ENCODE measurements around the gene CHID1.

Gene CHID1

DNA sequence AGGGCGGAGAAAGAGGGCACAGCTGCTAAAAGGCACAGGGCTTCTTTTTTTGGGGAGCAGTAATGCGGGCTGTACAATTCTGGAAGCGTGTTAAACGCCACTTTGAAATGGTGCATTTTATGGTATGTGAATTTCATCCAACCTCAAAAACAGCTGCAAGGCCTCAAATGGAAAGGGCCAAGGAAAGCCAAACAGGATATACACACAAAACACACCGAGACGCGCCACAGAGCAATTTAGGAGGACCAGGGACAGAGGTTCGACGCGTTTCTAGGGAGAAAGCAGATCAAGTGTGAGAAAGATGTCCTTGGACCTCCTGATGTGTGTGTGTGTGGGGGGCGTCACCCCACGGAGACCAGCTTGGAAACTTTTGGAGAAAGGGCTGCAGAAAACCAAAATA, 36.9 kb downstream of the CHID1 start:
- Histone ChIP-seq H3K36me3 (ENCODE audit: control insufficient read depth, low read length) (no peaks in the 10 kb centered on the region), H3K4me1 (ENCODE audit: control insufficient read depth, low read length) (no peaks in the 10 kb centered on the region)

GRCh38 chr11:872799-873198, 37.8 kb downstream of the CHID1 start:
- no peaks in the 10 kb centered on the region for H3K9me3 ChIP-seq (ENCODE audit: control insufficient read depth, insufficient read depth, low read length)
- no peaks in the 10 kb centered on the region for H3K9me2 ChIP-seq (replicated peaks; ENCODE audit: control insufficient read depth, low read length)
- H3K79me2 ChIP-seq (ENCODE audit: control insufficient read depth, low read length) = no peaks in the 10 kb centered on the region
- H3K27ac ChIP-seq (ENCODE audit: low read depth, low read length) = no peak overlapping the region
- no peak overlapping the region for H3K4me3 ChIP-seq (ENCODE audit: low read length)
- H4K20me1 ChIP-seq (ENCODE audit: control insufficient read depth, insufficient read depth, low read depth, low read length) = no peaks in the 10 kb centered on the region; the same call in 1 of the 2 replicates
- no peaks in the 10 kb centered on the region for H3K27me3 ChIP-seq (ENCODE audit: control insufficient read depth, low read length)
- no peaks in the 10 kb centered on the region for H3K4me1 ChIP-seq (ENCODE audit: control insufficient read depth, low read length)
- no peak overlapping the region for H3K4me2 ChIP-seq (ENCODE audit: low read length)
- H3K36me3 ChIP-seq (ENCODE audit: control insufficient read depth, low read length) = no peaks in the 10 kb centered on the region
- TF ChIP-seq EZH2phosphoT487 (IDR thresholded peaks at IDR 0.05; ENCODE audit: borderline replicate concordance, low read length) = no peak
- TF ChIP-seq, protein P1, sequence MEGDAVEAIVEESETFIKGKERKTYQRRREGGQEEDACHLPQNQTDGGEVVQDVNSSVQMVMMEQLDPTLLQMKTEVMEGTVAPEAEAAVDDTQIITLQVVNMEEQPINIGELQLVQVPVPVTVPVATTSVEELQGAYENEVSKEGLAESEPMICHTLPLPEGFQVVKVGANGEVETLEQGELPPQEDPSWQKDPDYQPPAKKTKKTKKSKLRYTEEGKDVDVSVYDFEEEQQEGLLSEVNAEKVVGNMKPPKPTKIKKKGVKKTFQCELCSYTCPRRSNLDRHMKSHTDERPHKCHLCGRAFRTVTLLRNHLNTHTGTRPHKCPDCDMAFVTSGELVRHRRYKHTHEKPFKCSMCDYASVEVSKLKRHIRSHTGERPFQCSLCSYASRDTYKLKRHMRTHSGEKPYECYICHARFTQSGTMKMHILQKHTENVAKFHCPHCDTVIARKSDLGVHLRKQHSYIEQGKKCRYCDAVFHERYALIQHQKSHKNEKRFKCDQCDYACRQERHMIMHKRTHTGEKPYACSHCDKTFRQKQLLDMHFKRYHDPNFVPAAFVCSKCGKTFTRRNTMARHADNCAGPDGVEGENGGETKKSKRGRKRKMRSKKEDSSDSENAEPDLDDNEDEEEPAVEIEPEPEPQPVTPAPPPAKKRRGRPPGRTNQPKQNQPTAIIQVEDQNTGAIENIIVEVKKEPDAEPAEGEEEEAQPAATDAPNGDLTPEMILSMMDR (IDR thresholded peaks at IDR 0.05; ENCODE audit: low read depth, low read length, poor library complexity, severe bottlenecking) = no peak
- H3F3A ChIP-seq (ENCODE audit: control insufficient read depth, insufficient read depth) = 0 out of 2 replicates have a peak, but pooled peaks cover 2% of the 10 kb centered on the region

More for the DNA sequence above, 36.9 kb downstream of the CHID1 start:
- H3K79me2 ChIP-seq (ENCODE audit: control insufficient read depth, low read length) = no peaks in the 10 kb centered on the region
- H3K27me3 ChIP-seq (ENCODE audit: control insufficient read depth, low read length) = no peaks in the 10 kb centered on the region
- TF ChIP-seq, protein P1 (IDR thresholded peaks at IDR 0.05; ENCODE audit: low read depth, low read length, poor library complexity, severe bottlenecking) = no peak
- TF ChIP-seq EZH2phosphoT487 (IDR thresholded peaks at IDR 0.05; ENCODE audit: borderline replicate concordance, low read length) = no peak
- 0 out of 2 replicates have a peak, but pooled peaks cover 2% of the 10 kb centered on the region for H3F3A ChIP-seq (ENCODE audit: control insufficient read depth, insufficient read depth)
- H3K4me2 ChIP-seq (ENCODE audit: low read length) = no peak overlapping the region
- H4K20me1 ChIP-seq (ENCODE audit: control insufficient read depth, insufficient read depth, low read depth, low read length) = no peaks in the 10 kb centered on the region; the same call in 1 of the 2 replicates
- H3K27ac ChIP-seq (ENCODE audit: low read depth, low read length) = no peak overlapping the region
- no peak overlapping the region for H3K4me3 ChIP-seq (ENCODE audit: low read length)
- H3K9me3 ChIP-seq (ENCODE audit: control insufficient read depth, insufficient read depth, low read length) = no peaks in the 10 kb centered on the region
- H3K9me2 ChIP-seq (replicated peaks; ENCODE audit: control insufficient read depth, low read length) = no peaks in the 10 kb centered on the region

GRCh38 chr11:871472-871871, 39.1 kb downstream of the CHID1 start:
- no peaks in the 10 kb centered on the region for H3K27me3 ChIP-seq (ENCODE audit: control insufficient read depth, low read length)
- TF ChIP-seq EZH2phosphoT487 (IDR thresholded peaks at IDR 0.05; ENCODE audit: borderline replicate concordance, low read length) = no peak
- TF ChIP-seq, protein P1 (IDR thresholded peaks at IDR 0.05; ENCODE audit: low read depth, low read length, poor library complexity, severe bottlenecking) = no peak
- no peaks in the 10 kb centered on the region for H3F3A ChIP-seq (ENCODE audit: control insufficient read depth, insufficient read depth)
- no peak overlapping the region for H3K4me3 ChIP-seq (ENCODE audit: low read length)
- no peaks in the 10 kb centered on the region for H3K9me3 ChIP-seq (ENCODE audit: control insufficient read depth, insufficient read depth, low read length)
- H3K36me3 ChIP-seq (ENCODE audit: control insufficient read depth, low read length) = no peaks in the 10 kb centered on the region
- no peak overlapping the region for H3K4me2 ChIP-seq (ENCODE audit: low read length)
- H3K79me2 ChIP-seq (ENCODE audit: control insufficient read depth, low read length) = no peaks in the 10 kb centered on the region
- no peaks in the 10 kb centered on the region; the same call in 1 of the 2 replicates for H4K20me1 ChIP-seq (ENCODE audit: control insufficient read depth, insufficient read depth, low read depth, low read length)
- no peak overlapping the region for H3K27ac ChIP-seq (ENCODE audit: low read depth, low read length)
- H3K9me2 ChIP-seq (replicated peaks; ENCODE audit: control insufficient read depth, low read length) = no peaks in the 10 kb centered on the region
- H3K4me1 ChIP-seq (ENCODE audit: control insufficient read depth, low read length) = no peaks in the 10 kb centered on the region
